C1 segment of cervical spinal cord (tissue), 14 donors: Measurements from ENCODE around the gene PARD6B.

Experiments
- DNase-seq, 14 donors: peaks; one replicate each; lab custom pipeline; 2025; lab: John Stamatoyannopoulos, UW

PARD6B gene

DNA sequence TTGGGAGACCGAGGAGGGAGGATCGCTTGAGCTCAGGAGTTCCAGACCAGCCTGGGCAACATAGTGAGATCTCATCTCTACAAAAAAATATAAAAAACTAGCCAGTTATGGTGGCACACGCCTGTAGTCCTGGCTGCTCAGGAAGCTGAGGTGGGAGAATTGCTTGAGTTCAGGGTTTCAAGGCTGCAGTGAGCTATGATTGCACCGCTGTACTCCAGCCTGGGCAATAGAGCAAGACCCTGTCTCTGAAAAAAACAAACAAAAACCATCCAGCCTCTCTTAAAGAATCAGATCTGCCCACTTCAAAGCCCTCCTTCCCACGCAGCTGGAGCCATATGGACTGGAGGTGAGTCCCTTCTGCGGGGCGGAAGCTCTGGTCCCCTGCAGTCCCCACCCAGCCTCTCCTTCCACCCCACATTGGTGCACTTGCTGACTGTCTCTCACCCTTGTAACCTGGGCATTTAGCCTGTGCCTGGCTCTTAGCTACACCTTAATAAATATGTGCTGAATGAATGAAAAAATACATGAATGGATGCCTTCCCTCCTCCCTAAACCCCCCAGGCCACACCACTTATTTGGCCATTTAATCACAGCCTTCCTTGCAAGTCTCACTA is 7.2 kb upstream of the PARD6B start:
- DNase-seq = no peak

DNA sequence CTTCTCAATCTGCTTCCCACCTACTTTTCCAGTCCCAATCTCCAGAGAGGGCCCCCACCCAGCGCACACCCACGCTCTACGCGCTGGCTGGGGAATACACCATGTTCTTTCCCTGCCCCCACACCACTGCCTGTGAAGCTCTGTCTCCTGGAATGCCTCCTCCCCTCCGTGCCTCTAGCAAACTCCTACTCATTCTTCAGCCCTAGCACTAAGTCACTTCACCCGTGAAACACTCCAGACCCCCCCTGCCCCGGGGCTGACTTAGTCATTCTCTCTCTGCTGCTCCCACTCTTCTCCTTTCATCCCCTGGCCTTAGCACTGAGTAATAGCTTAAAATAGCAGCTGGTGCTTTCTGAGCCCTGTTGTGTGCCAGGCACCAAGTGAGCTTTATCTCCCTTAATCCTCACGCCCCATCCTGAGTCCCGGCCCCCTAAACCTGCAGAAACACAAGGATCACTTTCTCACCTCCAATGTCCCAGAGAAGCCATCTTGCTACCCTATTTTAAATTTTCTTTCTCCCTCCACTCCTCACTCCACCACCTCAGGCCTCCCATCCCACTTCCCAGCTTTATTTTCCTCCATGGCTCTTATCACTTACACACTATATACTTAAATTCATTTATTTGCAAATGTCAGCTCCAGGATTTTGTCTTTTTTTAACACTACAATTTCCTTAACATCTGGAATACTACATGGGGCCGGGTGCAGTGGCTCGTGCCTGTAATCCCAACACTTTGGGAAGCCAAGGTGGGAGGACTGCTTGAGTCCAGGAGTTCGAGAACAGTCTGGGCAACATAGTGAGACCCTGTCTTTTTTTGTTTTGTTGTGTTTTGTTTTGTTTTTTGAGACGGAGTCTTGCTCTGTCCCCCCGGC is 6.3 kb upstream of the PARD6B start:
- peak in 1 of 14 donors; percentile 41 for DNase-seq

DNA sequence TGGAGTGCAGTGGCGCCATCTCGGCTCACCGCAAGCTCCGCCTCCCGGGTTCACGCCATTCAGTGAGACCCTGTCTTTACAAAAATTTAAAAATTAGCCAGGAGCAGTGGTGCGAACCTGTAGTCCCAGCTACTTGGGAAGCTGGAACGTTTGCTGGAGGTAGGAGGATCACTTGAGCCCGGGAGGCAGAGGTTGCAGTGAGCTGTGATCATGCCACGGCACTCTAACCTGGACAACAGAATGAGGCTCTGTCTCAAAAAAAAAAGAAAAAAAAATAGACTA is 5.7 kb upstream of the PARD6B start:
- no peak for DNase-seq

DNA sequence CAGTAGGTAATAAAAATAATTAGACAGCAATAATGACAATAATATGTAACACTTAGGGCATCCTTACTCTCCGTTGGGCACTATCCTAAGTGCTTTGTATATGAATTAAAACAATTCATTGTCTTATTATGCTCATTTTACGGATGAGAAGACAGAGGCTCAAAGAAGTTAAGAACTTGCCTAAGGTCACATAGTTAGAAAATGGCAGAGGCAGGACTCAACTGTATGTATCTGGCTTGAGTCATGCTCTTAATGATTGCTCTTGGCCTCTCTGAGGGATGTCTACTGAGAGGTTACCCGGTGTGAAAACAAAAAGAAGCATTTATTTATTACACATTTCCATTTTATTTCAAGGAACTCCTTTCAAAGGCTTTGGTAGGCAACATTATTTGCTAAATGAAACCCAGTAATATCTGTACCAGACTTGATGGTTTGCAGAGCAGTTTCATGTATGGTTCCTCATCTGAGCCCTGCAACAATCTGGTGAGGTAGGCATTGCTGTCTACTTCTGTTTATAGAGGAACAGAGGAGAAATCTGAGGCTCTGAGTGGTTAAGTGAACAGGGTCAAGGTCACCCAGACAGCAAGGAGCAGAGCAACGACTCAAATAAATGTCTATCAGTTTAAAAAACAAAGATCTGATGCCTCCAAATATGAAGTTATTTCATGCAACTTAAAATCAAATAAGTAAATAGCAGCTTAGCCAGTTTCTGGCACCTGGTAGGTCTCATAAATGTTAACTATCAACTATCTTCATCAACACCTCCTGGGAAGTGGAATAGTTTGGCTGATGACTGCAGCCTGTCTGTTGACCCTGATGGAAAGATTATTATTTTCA is 4.2 kb upstream of the PARD6B start:
- DNase-seq = no peak

DNA sequence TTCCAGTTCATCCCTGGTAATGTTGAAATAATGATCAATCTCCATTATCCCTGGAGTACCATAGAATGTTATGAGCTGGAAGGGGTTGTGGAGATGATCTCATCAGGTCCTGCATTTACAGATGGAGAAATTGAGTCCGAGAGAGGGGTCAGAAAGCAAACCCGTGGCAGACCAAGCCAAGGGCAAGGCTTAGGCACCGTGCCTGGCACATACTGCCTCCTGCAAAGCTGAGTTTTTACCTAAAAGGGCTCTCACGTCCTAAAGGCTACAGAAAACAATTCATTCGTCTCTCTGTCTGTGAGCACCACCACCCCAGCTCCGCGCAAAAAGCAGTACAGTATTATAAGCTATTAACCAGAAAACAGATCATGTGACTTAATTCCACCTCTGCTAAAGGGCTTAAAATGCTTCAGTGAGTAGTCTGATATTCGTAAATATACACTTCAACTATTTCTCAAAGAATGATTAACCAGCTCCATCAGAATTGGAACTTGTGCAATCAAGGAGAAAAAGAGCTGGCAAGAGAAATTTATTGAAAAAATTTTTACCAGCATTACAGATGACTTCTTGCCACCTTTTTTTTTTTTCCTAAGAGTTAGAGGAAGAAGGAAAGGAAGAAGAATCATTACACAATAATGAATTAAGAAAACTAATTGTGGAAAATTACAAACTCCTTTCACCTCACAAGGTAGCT is 3.4 kb upstream of the PARD6B start:
- DNase-seq = no peak

DNA sequence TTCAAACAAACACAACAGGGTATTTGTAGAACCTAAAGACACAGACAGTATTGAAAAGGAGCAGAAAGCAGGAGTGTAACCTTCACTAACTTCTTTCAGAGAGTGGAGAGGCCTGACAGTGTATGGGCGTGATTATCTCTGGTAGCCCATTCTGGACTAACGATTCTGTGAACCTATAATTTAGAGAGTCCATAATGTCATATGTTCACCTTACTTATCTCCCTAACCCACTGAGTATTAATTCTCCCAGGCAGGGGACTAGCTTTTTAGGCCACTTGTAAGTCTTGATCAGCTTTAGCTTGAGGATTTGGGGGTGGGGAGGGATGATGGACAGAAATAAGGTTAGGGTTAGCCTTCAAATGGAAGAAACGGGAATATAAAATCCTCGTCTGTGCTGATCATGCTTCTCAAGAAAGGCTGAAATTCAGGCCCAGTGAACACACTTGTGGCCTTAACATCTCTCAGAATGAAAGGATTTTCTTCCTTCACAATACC is 2.8 kb upstream of the PARD6B start:
- no peak for DNase-seq

DNA sequence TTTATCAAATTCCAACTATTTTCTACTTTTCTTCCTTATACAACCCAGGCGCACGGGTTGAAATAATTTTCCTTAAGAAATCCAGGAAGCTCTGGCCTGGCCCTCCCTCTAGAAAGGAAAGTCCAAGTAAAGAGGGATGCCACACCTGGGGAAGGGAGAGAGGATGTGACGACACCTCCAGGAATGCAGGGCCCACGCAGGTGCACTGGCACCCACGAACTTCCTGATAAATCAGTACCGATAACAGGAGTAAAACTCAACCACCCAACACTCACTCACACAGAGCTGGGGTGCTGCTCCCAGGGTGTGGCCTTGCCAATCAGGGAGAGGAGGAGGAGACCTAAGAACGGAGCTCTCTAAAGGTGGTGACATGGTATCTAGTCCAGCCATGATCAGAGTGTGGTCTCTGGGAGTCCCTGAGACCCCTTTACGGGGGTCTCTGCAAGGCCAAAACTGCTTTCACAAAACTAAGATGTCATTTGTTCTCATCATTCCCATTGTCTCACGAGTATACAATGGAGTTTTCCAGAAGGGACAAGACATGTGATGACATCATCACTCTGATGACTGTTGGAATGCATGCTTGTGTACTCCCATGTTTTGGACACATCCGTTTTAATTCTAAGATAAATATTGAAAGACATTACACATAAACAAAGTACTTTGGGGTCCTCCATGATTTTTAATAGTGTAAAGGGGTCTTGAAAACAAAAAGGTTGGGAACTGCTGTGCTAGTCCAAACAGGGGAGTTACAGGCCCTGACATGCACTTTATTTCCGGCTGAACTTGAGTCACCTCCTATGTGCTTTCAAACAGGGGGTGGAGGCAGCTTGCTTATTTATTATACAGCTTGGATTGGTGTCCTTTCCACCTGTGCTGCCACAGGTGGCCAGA is 2.2 kb upstream of the PARD6B start:
- DNase-seq = no peak

DNA sequence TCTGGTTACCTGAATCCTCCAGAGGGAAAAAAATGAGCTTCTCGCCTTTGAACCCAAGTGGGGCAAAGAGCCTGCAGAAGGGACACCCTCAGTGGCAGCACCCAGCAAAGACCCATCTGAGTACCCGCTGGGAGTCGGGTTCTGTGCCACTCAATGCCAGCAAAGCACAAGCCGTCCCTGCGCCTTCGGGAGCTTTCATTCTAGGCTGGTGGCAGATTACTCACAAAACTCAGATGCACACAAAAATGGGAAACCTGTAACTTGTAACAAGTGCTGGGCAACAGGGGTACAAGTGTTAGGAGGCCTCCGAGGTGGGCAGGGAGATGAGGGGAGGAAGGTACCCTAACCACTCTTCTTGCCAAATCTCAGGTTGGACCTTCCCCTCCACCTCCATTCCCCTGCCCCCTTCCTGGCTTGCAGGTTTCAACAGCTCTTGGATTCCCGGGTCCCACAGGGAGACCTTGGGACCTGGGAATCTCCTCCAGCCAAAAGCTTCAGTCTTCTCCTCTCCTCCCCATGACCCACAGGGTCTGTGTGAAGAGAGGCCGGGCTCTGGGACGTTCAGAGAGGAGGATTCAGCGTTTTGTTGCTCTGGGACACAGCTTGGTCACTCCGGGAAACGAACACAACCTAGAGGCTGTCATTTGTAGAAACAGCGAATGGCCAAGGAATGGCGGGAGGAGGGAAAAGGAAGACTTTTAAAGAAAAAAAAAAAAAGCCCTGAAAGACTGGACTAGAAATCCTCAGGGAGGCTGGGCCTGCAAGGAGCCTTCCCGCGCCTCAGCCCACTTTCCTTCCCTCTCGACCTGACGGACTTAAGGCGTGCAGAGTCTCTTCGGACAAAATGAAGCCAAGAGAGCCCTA is 1.2 kb upstream of the PARD6B start:
- peak in 1 of 14 donors; percentile 56 for DNase-seq

DNA sequence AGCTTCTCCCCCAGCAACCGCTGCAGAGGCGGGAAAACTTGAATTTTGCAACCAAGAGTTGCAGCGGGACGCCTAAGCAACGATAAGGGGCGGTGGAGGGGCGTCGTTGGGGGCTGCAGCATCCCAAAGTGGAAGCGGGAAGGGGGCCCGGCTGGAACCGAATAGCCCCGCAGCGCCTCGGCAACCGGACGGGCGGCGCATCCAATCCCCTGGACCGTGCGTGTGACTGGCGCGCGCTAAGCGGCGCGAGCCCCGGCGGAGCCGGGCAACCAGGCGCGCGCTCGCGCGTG is 670 bp upstream of the PARD6B start:
- DNase-seq = no peak

DNA sequence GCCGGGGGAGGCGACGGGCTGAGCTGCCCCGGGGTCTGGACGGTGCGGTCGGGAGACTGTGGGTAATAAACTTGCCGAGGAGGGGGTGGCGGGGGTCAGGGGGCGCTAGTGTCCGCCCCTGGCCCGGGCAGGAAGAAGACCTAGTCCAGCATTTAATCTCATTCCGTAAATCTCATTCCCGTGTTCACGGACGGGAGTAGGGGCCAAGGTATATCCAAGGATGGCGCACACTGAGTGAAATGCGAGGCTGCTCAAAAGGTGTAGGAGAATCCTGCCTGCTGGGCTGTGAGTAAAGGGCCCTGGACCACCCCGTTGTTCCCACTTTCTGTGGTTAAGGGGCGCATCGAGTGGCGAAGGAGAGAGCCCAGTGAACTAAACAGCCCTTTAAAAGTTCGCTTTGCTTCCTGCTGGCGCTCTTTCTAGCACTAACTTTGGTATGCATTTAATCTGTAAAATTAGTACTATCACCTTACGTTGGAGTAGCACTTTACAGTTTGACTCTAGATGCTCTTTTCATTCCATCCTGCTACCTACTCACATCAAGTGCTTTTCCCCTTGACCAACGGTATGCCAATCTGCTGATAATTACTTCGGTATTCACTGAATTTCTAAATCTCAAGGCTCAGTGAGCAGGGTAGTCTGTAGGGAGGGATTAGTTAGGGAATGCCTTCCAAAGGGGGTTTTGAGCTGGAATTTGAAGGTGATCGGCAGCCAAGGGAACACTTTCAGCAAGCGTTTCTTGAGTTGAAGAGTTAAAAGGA is 730 bp downstream of the PARD6B start:
- no peak for DNase-seq

DNA sequence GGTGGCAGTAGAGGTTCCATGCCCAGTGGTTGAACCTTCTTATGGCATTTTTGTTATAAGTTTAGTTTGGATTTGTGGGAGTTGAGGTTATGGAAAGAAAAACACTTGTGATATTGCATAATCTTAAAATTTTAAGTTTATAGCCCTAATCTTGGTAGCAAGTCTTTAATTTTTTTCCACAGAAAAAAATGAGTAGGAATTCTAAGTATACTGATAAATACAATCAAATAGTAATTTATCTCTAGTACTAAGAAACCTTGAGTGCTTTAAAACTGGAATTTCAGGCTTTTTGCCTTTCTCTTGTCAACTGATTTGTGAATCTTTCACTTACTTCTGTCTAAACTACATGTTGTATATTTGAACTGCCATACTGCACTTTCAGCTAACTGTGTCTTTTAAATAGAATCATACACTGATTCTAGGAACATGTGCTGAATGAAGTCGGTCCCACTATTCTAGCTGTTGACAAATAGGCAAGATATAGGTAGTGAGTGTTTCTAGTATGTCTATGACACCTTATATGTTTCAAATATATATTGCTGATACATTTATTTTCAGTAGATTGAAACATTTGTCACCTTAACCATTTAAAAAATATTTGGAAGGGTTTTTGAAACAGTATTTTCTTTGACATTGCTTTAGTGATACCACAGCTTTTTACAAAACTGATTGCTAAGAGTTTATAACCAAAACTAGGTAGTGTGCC is 2.4 kb downstream of the PARD6B start:
- DNase-seq = no peak

DNA sequence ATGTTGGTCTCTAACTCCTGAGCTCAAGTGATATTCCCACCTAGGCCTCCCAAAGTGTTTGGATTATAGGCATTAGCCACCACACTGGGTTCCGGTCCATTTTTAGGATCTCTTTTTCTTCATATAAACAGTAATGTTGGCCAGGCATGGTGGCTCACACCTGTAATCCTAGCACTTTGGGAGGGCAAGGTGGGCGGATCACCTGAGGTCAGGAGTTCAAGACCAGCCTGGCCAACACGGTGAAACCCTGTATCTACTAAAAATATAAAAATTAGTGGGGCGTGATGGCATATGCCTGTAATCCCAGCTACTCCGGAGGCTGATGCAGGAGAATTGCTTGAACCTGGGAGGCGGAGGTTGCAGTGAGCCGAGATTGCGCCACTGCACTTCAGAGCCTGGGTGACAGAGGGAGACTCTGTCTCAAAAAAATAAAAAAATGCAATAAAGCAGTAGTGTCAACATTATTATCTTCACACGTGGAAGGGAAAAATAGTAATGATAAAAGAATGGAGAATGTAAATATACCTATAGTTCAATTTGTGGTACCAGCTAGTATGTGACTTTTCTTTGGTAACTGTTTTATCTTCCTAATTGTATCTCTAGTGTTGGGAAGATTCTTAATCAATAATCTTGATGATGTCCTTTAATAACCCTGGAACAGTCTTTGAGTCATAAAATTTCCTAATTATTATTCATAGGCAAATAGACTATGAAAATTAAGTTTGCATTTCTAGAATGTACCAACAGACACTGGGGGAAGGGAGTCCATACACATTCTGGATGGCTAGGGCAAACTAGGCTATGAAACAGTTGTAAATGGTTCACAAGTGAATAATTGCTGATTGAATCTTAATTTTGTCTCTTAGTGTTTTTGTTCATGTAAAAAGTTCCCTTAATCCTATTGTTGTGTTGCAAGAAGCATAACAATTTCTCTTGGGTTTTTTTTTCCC is 3.6 kb downstream of the PARD6B start:
- DNase-seq = no peak

DNA sequence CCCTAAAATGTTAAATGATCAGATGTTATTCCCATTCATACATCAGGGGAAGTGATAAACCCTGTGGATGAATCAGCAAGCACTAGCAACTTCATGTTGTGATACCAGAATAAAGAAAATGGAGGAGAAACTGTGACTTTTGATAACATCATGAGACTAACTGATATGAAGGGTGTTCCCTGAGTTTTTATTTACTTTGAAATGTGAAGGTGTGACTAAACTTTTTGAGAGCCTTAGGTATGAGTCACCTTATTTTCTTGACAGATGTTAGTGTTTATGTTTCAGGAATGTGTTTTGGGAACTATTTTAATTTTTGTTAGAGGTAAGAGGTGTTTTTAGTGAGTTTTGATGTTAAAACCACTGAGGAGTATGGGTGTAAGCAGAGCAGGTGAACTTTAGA is 4.4 kb downstream of the PARD6B start:
- no peak for DNase-seq

DNA sequence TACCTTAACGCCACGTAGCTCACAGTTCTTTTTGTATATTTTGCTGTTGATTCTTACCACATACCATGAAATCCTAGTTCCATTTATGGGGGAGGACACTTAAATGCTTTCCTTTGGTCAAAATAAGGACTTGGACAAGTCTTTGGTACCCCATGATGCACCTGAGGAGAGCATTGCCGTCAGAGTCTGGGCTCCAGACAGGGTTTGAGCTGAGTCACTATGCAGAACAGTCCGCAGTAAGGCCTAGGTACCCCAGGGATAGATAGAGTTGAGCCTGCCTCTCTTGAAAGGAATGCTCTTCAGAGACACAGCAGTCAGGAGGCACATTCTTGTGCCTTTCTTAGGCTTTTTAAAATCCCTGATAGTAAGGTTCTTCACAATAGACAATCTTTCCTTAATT is 6.0 kb downstream of the PARD6B start:
- DNase-seq = no peak

DNA sequence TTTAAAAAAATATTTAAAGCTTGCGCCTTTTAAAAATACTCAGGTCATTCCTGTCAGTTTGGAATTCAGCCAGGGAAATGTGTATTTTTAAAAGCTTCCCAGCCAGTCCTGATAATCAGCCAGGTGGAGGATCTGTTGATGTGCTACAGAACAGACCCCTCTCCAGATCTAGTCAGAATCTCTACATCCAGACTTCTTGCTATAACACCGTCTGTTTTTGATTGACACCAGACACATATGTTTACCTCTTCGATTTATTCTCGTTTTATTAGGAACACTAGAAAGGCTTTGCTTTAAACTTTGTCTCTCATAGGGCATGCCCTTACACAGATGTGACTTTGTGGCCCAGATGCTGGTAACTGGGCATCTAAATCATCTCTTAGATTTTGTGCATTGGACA is 11.7 kb downstream of the PARD6B start:
- DNase-seq = no peak

DNA sequence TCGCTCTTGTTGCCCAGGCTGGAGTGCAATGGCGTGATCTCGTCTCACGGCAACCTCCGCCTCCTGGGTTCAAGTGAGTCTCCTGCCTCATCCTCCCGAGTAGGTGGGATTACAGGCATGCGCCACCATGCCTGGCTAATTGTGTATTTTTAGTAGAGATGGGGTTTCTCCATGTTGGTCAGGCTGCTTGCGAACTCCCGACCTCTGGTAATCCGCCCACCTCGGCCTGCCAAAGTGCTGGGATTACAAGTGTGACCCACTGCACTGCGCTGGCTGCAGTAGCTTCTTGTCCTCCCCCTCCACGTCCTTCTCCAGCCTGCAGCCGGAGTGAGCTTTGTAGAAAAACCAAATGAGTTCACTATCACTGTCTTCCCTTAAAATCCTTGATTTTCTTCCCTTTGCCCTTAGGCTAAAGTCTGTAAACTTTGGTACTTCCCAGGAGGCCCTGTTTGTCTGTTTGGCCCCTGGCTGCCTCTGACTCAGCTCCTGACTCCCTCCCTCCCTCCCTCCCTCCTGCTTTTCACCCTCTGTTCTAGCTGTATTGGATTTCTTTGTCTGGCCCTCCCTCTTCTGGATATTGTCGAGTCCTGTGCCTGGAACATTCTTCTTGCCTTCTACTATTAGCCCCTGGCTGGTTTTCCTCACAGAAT is 12.9 kb downstream of the PARD6B start:
- DNase-seq = peak in 8 of 14 donors; percentile 8 to 48 (median 18)

DNA sequence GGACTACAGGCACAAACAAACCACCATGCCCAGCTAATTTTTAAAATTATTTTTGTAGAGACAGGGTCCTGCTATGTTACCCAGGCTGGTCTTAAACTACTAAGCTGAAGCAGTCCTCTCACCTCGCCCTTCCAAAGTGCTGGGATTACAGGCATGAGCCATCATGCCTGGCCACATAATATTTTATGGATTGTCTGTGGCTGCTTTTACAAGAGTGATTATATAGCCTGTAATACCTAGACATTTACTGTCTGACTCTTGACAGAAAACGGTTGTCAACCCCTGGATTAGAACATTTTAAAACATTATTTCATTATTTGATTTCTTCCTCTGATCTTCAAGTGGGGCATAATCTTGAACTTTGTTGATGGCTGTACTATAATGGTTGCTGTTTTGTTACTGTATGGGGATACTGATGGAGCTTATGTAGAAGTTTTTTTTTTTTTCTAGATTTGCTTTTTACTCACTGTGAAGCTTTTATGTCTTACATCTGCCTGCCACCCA is 14.3 kb downstream of the PARD6B start:
- DNase-seq = no peak
